DLD1 (cell line): Measurements from ENCODE around the gene PPP4C.
"Not testable (repeated sequence)": the region's sequence is repeated elsewhere in the genome, so short reads cannot be mapped to it uniquely, and the experiment has no call there.

Experiments used
- in situ Hi-C: cut with HindIII; loops from 2 replicates; pipeline ENCODE4 v1.10.0; 2017; ENCODE audit warnings: low sequenced_read_pairs

The PPP4C gene

DNA sequence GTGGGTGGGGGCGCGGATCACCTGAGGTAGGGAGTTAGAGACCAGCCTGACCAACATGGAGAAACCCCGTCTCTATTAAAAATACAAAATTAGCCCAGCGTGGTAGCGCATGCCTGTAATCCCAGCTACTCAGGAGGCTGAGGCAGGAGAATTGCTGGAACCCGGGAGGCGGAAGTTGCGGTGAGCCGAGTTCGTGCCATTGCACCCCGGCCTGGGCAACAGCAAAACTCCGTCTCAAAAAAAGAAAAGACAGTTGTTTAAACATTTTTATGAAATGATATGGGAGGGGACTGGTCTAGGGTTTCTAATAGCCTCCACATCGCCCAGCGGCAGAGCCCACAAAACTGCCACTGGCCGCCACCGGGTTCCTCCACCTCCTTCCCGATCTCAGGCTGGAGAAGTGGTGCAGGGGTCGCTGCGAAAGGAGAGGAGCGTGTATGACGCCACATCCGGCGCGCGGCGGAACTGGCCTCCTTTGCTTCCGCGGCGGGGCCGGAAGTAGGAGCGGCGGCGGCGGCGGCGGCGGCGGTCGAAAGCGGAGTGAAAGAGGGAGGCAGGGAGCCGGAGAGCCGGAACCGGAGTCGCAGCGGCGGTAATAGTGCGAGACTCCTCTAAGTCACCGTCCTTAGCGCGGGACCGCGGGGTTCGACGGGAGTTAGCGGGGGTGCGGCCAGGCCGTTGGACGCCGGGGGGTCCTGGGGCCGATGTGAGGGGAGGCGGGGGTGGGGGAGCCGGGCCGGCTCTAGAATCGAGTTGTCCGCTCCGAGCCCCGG, at the start of gene PPP4C:
PPP4C (plus strand) TSS at position 492 of the 773 bp plus-strand sequence. CDS start 384 bp downstream, outside the sequence.
- in situ Hi-C loops = loop anchor here (5.0 kb wide), 1 partner anchor 42 kb away; no protein-coding TSS in a partner anchor

- in situ Hi-C loops = no loop called here
Observed at GRCh38 chr16:30026449-30026848, 49.3 kb upstream of the PPP4C start.

DNA sequence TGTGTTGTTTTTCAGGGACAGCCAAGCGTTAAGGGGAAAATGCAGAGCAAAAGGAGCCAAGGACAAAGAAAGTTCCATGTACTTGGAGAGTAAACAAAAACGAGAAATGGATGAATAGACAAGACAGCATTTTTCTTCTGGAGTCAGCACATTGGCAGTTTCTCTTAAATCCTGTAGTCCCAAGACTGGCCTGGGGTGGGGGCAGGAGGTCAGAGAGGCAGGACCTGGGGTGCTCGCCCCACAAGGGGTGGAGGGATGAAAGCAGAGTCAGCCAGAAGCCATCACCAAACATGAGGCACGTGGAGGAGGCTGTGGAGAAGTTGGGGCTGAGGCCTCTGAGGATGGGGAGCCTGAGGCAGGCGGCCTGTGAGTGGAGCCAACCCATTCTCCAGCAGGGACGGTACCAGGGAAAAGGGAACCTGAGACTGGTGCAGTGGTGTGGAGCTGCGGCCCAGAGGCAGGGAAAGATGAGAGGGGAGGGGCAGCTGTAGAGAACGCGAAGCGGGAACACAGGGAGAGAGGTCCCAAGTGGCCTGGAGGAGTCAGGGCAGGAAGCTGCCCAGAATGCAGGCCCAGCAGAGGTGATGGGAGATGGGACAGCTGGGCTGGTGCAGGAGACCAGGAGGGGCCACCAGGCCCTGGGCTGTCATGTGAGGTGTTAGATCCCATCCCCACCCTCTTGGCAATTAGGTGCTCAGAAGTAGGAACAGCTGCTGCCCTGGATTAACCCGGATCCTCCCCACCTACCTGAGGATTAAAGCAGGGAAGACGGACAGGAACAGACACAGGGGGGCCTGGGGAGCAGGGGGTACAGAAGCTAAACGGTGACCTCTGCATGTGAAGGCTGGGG, 48.0 kb upstream of the PPP4C start:
- in situ Hi-C loops = no loop called here

DNA sequence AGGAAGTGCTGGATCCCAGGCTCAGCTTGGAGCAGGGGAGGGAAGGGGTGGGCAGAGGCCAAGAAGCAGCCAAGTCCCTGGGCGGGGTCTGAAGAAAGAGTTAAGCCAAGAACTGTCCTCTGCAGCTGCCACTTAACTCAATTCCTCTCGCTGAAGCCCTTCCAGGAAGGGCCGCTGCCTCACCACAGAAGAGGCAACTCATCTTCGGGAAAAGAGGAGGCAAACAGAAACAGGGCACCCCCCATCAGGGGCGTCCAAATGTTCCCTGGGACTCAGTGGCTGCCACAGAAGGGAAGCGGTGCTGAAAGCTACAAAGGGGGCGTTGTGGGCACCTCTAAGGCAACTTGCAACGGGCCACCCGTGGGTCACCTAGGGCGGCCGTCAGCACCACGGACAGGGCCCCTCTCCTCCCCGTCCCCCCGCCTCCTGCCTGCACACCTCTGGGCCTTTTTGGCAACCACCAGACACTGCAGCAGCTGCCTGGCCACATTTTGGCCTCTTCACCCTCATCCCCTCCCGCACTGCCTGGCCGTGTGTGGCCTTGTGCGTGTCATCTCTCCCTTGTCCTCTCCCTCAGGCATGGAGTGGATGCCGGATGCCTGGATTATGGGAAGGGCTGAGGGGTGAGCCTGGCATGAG, 47.2 kb upstream of the PPP4C start:
- in situ Hi-C loops = no loop called here

- in situ Hi-C loops = no loop called here
Observed at GRCh38 chr16:30030011-30030685, 45.6 kb upstream of the PPP4C start.

- in situ Hi-C loops = no loop called here
Observed at GRCh38 chr16:30030841-30031413, 44.9 kb upstream of the PPP4C start, which contains the start of gene TLCD3B. TSS of gene TLCD3B (minus strand) at chr16:30031271. CDS start at chr16:30030527, 744 bp downstream.

DNA sequence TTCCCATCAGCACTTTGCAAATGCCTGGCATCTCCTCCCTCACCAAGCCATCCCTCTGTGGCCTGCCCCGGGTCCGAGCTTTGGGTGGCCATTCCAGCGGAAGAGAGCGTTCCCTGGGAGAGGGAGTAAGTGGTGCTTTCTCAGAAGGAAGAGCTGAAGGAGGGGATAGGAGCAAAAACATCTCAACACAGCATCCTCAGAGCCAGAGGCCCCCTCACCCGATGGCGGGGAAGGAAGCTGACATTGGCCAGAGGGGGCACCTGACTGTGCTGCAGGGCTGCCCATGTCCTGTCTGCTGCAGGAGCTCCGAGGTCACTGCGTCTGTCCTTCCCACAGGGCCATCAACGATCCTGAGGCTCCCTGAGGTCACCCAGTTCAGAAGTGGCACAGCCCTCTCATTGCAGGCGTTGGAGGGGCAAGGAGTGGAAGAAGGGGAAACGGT, 44.3 kb upstream of the PPP4C start:
- in situ Hi-C loops = no loop called here

GRCh38 chr16:30032083-30032819, 43.5 kb upstream of the PPP4C start:
- in situ Hi-C loops = no loop called here

GRCh38 chr16:30033270-30033669, 42.5 kb upstream of the PPP4C start:
- in situ Hi-C loops = no loop called here

GRCh38 chr16:30040221-30040620, 35.6 kb upstream of the PPP4C start:
- in situ Hi-C loops = no loop called here

DNA sequence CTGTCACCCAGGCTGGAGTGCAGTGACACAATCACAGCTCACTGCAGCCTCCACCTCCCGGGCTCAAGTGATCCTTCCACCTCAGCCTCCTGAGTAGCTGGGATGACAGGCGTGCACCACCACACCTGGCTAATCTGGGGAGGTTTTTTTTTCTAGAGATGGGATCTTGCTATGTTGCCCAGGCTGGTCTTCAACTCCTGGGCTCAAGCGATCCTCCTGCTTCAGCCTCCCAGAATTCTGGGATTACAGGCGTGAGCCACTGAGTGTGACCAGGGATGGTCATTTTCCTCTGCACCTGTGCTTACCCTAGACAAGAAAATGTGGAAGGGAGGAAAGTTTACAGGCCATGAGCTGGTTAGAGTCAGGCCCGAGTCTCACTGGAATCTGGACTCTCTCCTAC, 35.1 kb upstream of the PPP4C start:
- in situ Hi-C loops = not testable (repeated sequence)

DNA sequence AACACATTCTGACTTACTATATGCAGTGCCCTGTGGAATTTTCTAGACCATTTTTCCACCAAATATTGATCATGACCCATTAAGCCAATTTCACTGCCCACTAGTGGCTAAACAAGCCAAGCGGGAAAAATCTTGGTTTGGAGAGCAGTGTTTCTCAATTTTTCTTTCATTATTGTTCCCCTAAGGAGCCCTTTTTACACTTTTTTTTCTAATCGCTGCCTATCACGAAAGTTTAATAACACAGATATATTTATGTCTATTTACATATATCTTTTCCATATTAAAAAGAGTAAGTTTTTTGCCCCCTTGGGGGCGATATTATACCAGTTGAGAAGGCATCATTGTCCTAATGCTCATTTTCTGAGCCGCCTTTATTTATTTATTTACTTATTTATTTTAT, 34.0 kb upstream of the PPP4C start:
- in situ Hi-C loops = no loop called here

DNA sequence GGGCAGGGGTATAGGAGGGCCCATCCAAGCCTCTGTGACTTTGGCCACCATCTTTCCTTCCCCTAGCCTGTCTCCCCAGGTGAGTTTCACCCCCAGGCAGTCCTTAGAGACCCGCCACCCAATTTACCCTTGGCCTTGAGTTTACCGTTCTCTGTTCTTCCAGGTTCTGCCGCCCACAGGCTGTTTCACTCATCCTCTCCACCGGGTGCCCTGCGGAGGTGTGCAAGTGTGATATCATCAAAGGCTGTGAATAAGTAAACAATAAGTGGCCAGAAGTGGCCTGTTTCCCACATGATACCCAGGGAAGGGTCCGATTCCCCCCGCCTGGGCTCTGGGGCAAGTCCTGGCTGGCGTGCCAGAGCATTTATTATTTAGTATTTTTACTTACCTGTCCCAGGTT, 29.6 kb upstream of the PPP4C start:
- in situ Hi-C loops = no loop called here

GRCh38 chr16:30046588-30046987, 29.2 kb upstream of the PPP4C start:
- in situ Hi-C loops = no loop called here

DNA sequence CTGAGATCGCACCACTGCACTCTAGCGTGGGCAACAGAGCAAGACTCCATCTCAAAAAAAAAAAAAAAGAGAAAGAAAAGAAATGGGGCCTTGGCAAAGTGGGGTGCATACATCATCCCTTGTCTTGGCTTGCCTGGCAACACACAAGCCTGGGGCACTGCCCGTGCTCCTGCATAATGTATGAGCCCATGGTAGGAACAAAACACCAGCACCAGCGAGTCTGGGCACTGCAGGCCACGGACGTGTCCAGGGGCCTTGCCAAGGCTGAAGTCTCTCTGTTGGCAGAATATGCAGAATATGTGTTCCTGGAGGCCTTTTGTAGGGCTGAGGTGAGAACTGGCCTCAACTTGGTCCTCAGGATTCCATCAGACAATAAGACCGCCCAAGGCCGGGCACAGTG, 25.9 kb upstream of the PPP4C start:
- in situ Hi-C loops = no loop called here

GRCh38 chr16:30051518-30051917, 24.3 kb upstream of the PPP4C start:
- in situ Hi-C loops = no loop called here

GRCh38 chr16:30052671-30053372, 23.0 kb upstream of the PPP4C start:
- in situ Hi-C loops = no loop called here

- in situ Hi-C loops = no loop called here
Observed at GRCh38 chr16:30053376-30054015, 22.3 kb upstream of the PPP4C start.

- in situ Hi-C loops = no loop called here
Observed at GRCh38 chr16:30054451-30054850, 21.3 kb upstream of the PPP4C start.
